Measurements from ENCODE around the gene TGDS. TPM values are rescaled to one million over a fixed set of nuclear protein-coding genes. Genes with fewer than 3 reads are reported as not detected.
A peak's percentile ranks its signal among the peaks of the same experiment; 100 is the strongest.
"Not testable (repeated sequence)": the region's sequence is repeated elsewhere in the genome, so short reads cannot be mapped to it uniquely, and the experiment has no call there.

The TGDS gene
- total and polyA plus RNA-seq, 5 donors from 2014 or later, result 6.1 to 21.2 (median 14.5) TPM

DNA sequence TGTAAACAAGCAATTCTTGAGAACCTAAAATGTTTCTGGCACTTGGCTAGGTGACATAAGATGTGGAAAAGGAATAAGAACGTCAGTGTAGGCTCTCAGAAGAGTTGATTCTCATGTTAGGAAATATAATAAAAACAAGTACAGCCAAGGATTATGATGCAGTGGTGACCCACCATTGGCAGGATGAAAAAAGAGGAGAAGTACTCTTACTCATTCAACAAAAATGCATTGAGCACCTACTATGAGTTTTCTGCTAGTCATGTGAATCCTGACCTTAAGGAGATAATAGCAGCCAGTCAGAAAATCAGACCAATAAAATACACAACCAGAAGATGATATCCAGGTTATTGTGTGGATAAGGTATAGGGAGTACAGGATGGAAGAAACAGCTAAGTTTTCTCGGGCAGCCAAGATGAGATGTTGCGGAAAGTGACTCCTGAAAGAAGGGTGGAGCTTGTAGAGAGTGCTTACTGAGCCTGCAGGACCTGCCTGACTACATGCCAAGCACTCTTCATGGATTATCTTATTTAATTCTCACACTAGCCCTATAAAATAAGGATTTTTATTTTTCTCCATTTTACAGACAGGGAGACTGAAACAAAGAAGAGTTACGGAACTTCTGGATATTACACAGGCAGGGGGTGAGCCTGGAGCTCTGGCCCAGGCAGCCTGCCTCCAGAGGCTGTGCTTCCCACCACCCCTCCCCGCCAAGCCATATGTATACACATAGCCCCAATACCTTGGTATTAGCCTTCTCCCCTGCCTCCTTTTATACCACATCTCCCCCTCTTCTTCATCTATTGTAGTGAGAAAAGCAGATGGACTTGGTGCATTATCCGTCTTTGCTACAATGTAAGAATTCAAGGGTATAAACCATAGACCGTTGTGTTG lies 58.0 kb downstream of the TGDS start:
- Histone ChIP-seq H3K36me3 (ENCODE audit: control insufficient read depth, insufficient read depth, low read length) (no peaks in the 10 kb centered on the region), H3K27me3 (ENCODE audit: control insufficient read depth, insufficient read depth, low read length) (no peaks in the 10 kb centered on the region), H3K9me3 (ENCODE audit: control insufficient read depth in 2 of 2, low read length in 2 of 2) (no peaks in the 10 kb centered on the region), H3K4me3 (ENCODE audit: low read depth, low read length) (no peak overlapping the region), H3K27ac (ENCODE audit: insufficient read depth, low read length, poor library complexity, severe bottlenecking) (no peak overlapping the region), H3K4me1 (ENCODE audit: control insufficient read depth, insufficient read depth, low read length, poor library complexity, severe bottlenecking) (no peaks in the 10 kb centered on the region)
- H3K9me3 Mint-ChIP-seq, result peaks cover 0 to 2% (median 0%) of the 10 kb centered on the region in 7 donors
- H3K27ac Mint-ChIP-seq, result no peak overlapping the region
- ATAC-seq (ENCODE audit: low read depth in 2 of 2) (no peak), DNase-seq (no peak)
- H3K27me3 Mint-ChIP-seq, result peaks cover 17% of the 10 kb centered on the region
- peaks cover 4% of the 10 kb centered on the region for H3K36me3 Mint-ChIP-seq
- H3K4me1 Mint-ChIP-seq, result peaks cover 0 to 17% (median 9%) of the 10 kb centered on the region in 4 donors
- no peak overlapping the region for H3K4me3 Mint-ChIP-seq

GRCh38 chr13:94535775-94536174 lies 60.2 kb downstream of the TGDS start:
- ATAC-seq (ENCODE audit: low read depth in 2 of 2) (no peak), DNase-seq (no peak)
- H3K36me3 ChIP-seq (ENCODE audit: control insufficient read depth, insufficient read depth, low read length), result no peaks in the 10 kb centered on the region
- H3K9me3 ChIP-seq (ENCODE audit: control insufficient read depth in 2 of 2, low read length in 2 of 2), result no peaks in the 10 kb centered on the region
- H3K4me3 ChIP-seq (ENCODE audit: low read depth, low read length), result no peak overlapping the region
- Mint-ChIP-seq H3K4me1 (peaks cover 0 to 17% (median 10%) of the 10 kb centered on the region in 4 donors), H3K36me3 (peaks cover 4% of the 10 kb centered on the region), H3K4me3 (no peak overlapping the region), H3K27me3 (peaks cover 14% of the 10 kb centered on the region), H3K27ac (no peak overlapping the region), H3K9me3 (peaks cover 0 to 6% (median 2%) of the 10 kb centered on the region in 7 donors)
- H3K27me3 ChIP-seq (ENCODE audit: control insufficient read depth, insufficient read depth, low read length), result no peaks in the 10 kb centered on the region
- H3K27ac ChIP-seq (ENCODE audit: insufficient read depth, low read length, poor library complexity, severe bottlenecking), result no peak overlapping the region
- no peaks in the 10 kb centered on the region for H3K4me1 ChIP-seq (ENCODE audit: control insufficient read depth, insufficient read depth, low read length, poor library complexity, severe bottlenecking)

DNA sequence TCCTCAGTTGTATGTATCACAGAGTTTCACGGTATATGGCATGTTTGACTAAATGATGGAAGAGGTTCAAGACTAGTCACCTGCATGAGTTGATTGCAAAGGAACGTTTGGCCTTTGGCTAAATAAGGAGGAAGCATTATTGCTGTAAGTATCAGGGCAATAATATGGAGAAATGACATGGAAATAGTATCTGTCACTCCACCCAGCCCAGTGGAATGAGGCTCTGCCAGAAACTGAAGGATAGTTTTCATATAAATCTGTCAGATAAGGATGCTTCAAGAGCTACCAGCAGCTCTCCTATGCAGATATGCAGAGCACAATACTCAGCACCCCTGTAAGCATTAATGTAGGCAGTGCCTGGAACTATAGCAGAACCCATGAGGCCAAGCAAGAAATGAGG lies 60.7 kb downstream of the TGDS start:
- Mint-ChIP-seq H3K9me3 (peaks cover 0 to 6% (median 2%) of the 10 kb centered on the region in 7 donors), H3K36me3 (peaks cover 4% of the 10 kb centered on the region), H3K27me3 (peaks cover 13% of the 10 kb centered on the region), H3K4me3 (no peak overlapping the region), H3K4me1 (peaks cover 0 to 17% (median 10%) of the 10 kb centered on the region in 4 donors), H3K27ac (peak overlapping the region in 1 of 3 donors; percentile 15)
- ATAC-seq (ENCODE audit: low read depth in 2 of 2), result no peak
- no peak for DNase-seq
- H3K27me3 ChIP-seq (ENCODE audit: control insufficient read depth, insufficient read depth, low read length), result no peaks in the 10 kb centered on the region
- H3K9me3 ChIP-seq (ENCODE audit: control insufficient read depth in 2 of 2, low read length in 2 of 2), result no peaks in the 10 kb centered on the region
- H3K4me1 ChIP-seq (ENCODE audit: control insufficient read depth, insufficient read depth, low read length, poor library complexity, severe bottlenecking), result no peaks in the 10 kb centered on the region
- H3K36me3 ChIP-seq (ENCODE audit: control insufficient read depth, insufficient read depth, low read length), result no peaks in the 10 kb centered on the region
- no peak overlapping the region for H3K27ac ChIP-seq (ENCODE audit: insufficient read depth, low read length, poor library complexity, severe bottlenecking)
- H3K4me3 ChIP-seq (ENCODE audit: low read depth, low read length), result no peak overlapping the region

GRCh38 chr13:94534166-94534565 lies 61.8 kb downstream of the TGDS start:
- Histone ChIP-seq H3K9me3 (ENCODE audit: control insufficient read depth in 2 of 2, low read length in 2 of 2) (no peaks in the 10 kb centered on the region), H3K36me3 (ENCODE audit: control insufficient read depth, insufficient read depth, low read length) (no peaks in the 10 kb centered on the region), H3K4me1 (ENCODE audit: control insufficient read depth, insufficient read depth, low read length, poor library complexity, severe bottlenecking) (no peaks in the 10 kb centered on the region), H3K4me3 (ENCODE audit: low read depth, low read length) (no peak overlapping the region), H3K27ac (ENCODE audit: insufficient read depth, low read length, poor library complexity, severe bottlenecking) (no peak overlapping the region), H3K27me3 (ENCODE audit: control insufficient read depth, insufficient read depth, low read length) (no peaks in the 10 kb centered on the region)
- Mint-ChIP-seq H3K36me3 (peaks cover 8% of the 10 kb centered on the region), H3K9me3 (peaks cover 0 to 6% (median 2%) of the 10 kb centered on the region in 7 donors), H3K27ac (no peak overlapping the region), H3K4me3 (no peak overlapping the region), H3K4me1 (peaks cover 0 to 21% (median 9%) of the 10 kb centered on the region in 4 donors), H3K27me3 (peaks cover 15% of the 10 kb centered on the region)
- DNase-seq, result no peak
- no peak for ATAC-seq (ENCODE audit: low read depth in 2 of 2)

DNA sequence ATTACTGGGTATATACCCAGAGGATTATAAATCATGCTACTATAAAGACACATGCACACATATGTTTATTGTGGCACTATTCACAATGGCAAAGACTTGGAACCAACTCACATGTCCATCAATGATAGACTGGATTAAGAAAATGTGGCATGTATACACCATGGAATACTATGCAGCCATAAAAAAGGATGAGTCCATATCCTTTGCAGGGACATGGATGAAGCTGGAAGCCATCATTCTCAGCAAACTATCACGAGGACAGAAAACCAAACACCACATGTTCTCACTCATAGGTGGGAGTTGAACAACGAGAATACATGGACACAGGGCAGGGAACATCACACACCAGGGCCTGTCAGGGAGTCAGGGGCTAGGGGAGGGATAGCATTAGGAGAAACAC lies 63.7 kb downstream of the TGDS start:
- not testable (repeated sequence) for H3K4me1 ChIP-seq (ENCODE audit: control insufficient read depth, insufficient read depth, low read length, poor library complexity, severe bottlenecking); ATAC-seq (ENCODE audit: low read depth in 2 of 2); H3K36me3 ChIP-seq (ENCODE audit: control insufficient read depth, insufficient read depth, low read length); H3K4me3 Mint-ChIP-seq; H3K27me3 ChIP-seq (ENCODE audit: control insufficient read depth, insufficient read depth, low read length); H3K27me3 Mint-ChIP-seq; DNase-seq; H3K27ac Mint-ChIP-seq; H3K4me3 ChIP-seq (ENCODE audit: low read depth, low read length); H3K9me3 ChIP-seq (ENCODE audit: control insufficient read depth in 2 of 2, low read length in 2 of 2); H3K27ac ChIP-seq (ENCODE audit: insufficient read depth, low read length, poor library complexity, severe bottlenecking)
- Mint-ChIP-seq H3K36me3 (peaks cover 13% of the 10 kb centered on the region), H3K4me1 (peaks cover 0 to 22% (median 9%) of the 10 kb centered on the region in 4 donors), H3K9me3 (peaks cover 0 to 12% (median 3%) of the 10 kb centered on the region in 7 donors)

DNA sequence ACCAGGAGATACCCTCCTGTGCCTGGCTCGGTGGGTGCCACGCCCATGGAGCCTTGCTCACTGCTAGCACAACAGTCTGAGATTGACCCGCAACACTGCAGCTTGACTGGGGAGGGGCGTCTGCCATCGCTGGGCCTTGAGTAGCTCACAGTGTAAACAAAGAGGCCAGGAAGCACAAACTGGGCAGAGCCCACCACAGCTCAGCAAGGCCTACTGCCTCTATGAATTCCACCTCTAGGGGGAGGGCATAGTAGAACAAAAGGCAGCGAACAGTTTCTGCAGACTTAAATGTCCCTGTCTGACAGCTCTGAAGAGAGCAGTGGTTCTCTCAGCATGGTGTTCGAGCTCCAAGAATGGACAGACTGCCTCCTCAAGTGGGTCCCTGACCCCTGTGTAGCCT lies 69.0 kb downstream of the TGDS start:
- not testable (repeated sequence) for H3K27ac ChIP-seq (ENCODE audit: insufficient read depth, low read length, poor library complexity, severe bottlenecking); H3K4me1 ChIP-seq (ENCODE audit: control insufficient read depth, insufficient read depth, low read length, poor library complexity, severe bottlenecking); ATAC-seq (ENCODE audit: low read depth in 2 of 2); H3K4me3 Mint-ChIP-seq; H3K4me3 ChIP-seq (ENCODE audit: low read depth, low read length); H3K27me3 Mint-ChIP-seq; H3K9me3 ChIP-seq (ENCODE audit: control insufficient read depth in 2 of 2, low read length in 2 of 2); DNase-seq; H3K27me3 ChIP-seq (ENCODE audit: control insufficient read depth, insufficient read depth, low read length); H3K36me3 ChIP-seq (ENCODE audit: control insufficient read depth, insufficient read depth, low read length); H3K27ac Mint-ChIP-seq
- Mint-ChIP-seq H3K9me3 (peaks cover 0 to 10% (median 3%) of the 10 kb centered on the region in 7 donors), H3K4me1 (peaks cover 0 to 13% (median 2%) of the 10 kb centered on the region in 4 donors), H3K36me3 (peaks cover 13% of the 10 kb centered on the region)

DNA sequence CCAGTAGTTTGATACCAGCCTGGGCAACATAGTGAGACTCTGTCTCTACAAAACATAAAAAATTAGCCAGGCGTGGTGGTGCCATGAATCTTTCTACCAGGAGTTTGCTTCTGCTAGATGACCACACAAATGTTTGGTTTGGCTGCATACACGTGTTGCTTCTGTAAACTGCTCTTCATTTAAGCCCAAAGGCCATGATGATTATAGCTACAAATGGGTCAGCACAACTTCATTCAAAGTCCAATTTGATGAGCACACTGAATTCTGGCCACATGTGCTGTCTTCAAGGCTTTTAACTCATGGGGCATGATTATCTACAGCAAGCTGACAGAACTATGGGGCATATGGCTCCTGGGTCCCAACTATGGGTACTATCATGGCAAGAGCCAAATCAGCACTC lies 70.2 kb downstream of the TGDS start:
- Histone ChIP-seq H3K4me1 (ENCODE audit: control insufficient read depth, insufficient read depth, low read length, poor library complexity, severe bottlenecking) (no peaks in the 10 kb centered on the region), H3K36me3 (ENCODE audit: control insufficient read depth, insufficient read depth, low read length) (no peaks in the 10 kb centered on the region), H3K27ac (ENCODE audit: insufficient read depth, low read length, poor library complexity, severe bottlenecking) (no peak overlapping the region), H3K9me3 (ENCODE audit: control insufficient read depth in 2 of 2, low read length in 2 of 2) (no peaks in the 10 kb centered on the region), H3K27me3 (ENCODE audit: control insufficient read depth, insufficient read depth, low read length) (no peaks in the 10 kb centered on the region), H3K4me3 (ENCODE audit: low read depth, low read length) (no peak overlapping the region)
- Mint-ChIP-seq H3K36me3 (peaks cover 9% of the 10 kb centered on the region), H3K4me1 (peaks cover 0 to 13% (median 0%) of the 10 kb centered on the region in 4 donors), H3K27me3 (peaks cover 4% of the 10 kb centered on the region), H3K27ac (no peak overlapping the region), H3K9me3 (peaks cover 0 to 8% (median 1%) of the 10 kb centered on the region in 7 donors), H3K4me3 (no peak overlapping the region)
- no peak for DNase-seq
- no peak for ATAC-seq (ENCODE audit: low read depth in 2 of 2)

DNA sequence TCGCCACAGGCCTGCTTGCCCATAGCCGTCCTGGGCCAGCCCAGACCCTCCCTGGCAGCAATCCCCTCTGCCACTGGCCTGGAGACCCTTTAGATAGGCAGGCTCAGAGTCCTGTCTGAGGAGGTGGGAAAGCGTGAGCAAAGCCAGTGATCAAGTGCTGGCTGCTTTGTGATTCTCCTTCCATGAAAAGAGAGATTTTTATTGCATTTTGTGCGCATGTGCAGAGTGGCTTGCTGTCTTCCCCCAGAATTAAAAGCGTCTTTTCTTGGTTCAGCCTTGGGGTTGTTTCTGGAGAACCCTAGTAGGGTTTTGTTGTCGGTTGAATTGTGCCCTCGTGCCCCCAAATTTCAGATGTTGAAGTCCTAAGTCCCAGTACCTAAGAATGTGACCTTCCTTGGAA lies 71.5 kb downstream of the TGDS start:
- ATAC-seq (ENCODE audit: low read depth in 2 of 2), result no peak
- H3K36me3 Mint-ChIP-seq, result peaks cover 7% of the 10 kb centered on the region

More for the DNA sequence above, 71.5 kb downstream of the TGDS start:
- no peak overlapping the region for H3K27ac Mint-ChIP-seq
- peaks cover 4% of the 10 kb centered on the region for H3K27me3 Mint-ChIP-seq
- no peak for DNase-seq
- H3K36me3 ChIP-seq (ENCODE audit: control insufficient read depth, insufficient read depth, low read length), result no peaks in the 10 kb centered on the region
- no peaks in the 10 kb centered on the region for H3K27me3 ChIP-seq (ENCODE audit: control insufficient read depth, insufficient read depth, low read length)
- peaks cover 0 to 11% (median 0%) of the 10 kb centered on the region in 4 donors for H3K4me1 Mint-ChIP-seq
- H3K9me3 Mint-ChIP-seq, result peaks cover 0 to 6% (median 1%) of the 10 kb centered on the region in 7 donors
- H3K4me3 Mint-ChIP-seq, result no peak overlapping the region
- no peak overlapping the region for H3K27ac ChIP-seq (ENCODE audit: insufficient read depth, low read length, poor library complexity, severe bottlenecking)
- no peaks in the 10 kb centered on the region for H3K4me1 ChIP-seq (ENCODE audit: control insufficient read depth, insufficient read depth, low read length, poor library complexity, severe bottlenecking)
- no peak overlapping the region for H3K4me3 ChIP-seq (ENCODE audit: low read depth, low read length)
- H3K9me3 ChIP-seq (ENCODE audit: control insufficient read depth in 2 of 2, low read length in 2 of 2), result no peaks in the 10 kb centered on the region
